NT2/D1 (cell line): Measurements from ENCODE around the gene COBL.

Experiments
- DNase-seq: peaks from one replicate; pipeline ENCODE4 v3.0.0-alpha.2; 2011; ENCODE audit warnings: low read depth, low spot score
- H3K27me3 ChIP-seq: 2 replicates; pipeline ENCODE4 v1.6.0; 2011; ENCODE audit warnings: mild to moderate bottlenecking; ENCODE audit not compliant: insufficient read length, insufficient read depth
- H3K36me3 ChIP-seq: 2 replicates; pipeline ENCODE4 v1.6.1; 2011; ENCODE audit warnings: mild to moderate bottlenecking, low read length, mixed read lengths; ENCODE audit not compliant: insufficient read depth, insufficient read length
- H3K4me1 ChIP-seq: 2 replicates; pipeline ENCODE4 v1.5.1; 2011; ENCODE audit not compliant: insufficient read depth, insufficient read length
- H3K4me3 ChIP-seq: 2 replicates; pipeline ENCODE4 v1.5.1; 2011; ENCODE audit warnings: low read depth; ENCODE audit not compliant: insufficient read length
- H3K9ac ChIP-seq: 2 replicates; pipeline ENCODE4 v1.6.0; 2011; ENCODE audit warnings: low read depth; ENCODE audit not compliant: insufficient read length
- H3K9me3 ChIP-seq: 2 replicates; pipeline ENCODE4 v1.5.1; 2011; ENCODE audit warnings: mild to moderate bottlenecking, low read length; ENCODE audit not compliant: insufficient read depth
- SUZ12 ChIP-seq: IDR thresholded peaks from 2 replicates; pipeline ENCODE4 v1.6.1; 2011; ENCODE audit not compliant: insufficient read length, insufficient read depth; ENCODE audit errors: extremely low read depth
- YY1 ChIP-seq: IDR thresholded peaks from 2 replicates; pipeline ENCODE4 v1.6.1; 2011; ENCODE audit not compliant: insufficient read length, insufficient read depth
- ZNF274 ChIP-seq: IDR thresholded peaks from 2 replicates; pipeline ENCODE4 v1.6.1; 2011; ENCODE audit warnings: mild to moderate bottlenecking, low read depth, low read length

The COBL gene

GRCh38 chr7:51054231-51054630 is 262.4 kb downstream of the COBL start:
- Histone ChIP-seq H3K4me1 (no peaks in the 10 kb centered on the region), H3K9ac (no peak overlapping the region), H3K36me3 (no peaks in the 10 kb centered on the region), H3K9me3 (no peaks in the 10 kb centered on the region), H3K27me3 (no peaks in the 10 kb centered on the region), H3K4me3 (no peak overlapping the region)
- DNase-seq = no peak
- TF ChIP-seq SUZ12 (no peak), YY1 (no peak), ZNF274 (no peak)

GRCh38 chr7:51053160-51053925 is 263.3 kb downstream of the COBL start:
- TF ChIP-seq ZNF274 = no peak
- TF ChIP-seq SUZ12 = no peak
- no peak for TF ChIP-seq YY1
- Histone ChIP-seq H3K36me3 (no peaks in the 10 kb centered on the region), H3K9me3 (no peaks in the 10 kb centered on the region), H3K4me3 (no peak overlapping the region), H3K4me1 (no peaks in the 10 kb centered on the region), H3K9ac (no peak overlapping the region), H3K27me3 (no peaks in the 10 kb centered on the region)
- no peak for DNase-seq

- DNase-seq = no peak
- Histone ChIP-seq H3K36me3 (no peaks in the 10 kb centered on the region), H3K9me3 (peaks cover 24% of the 10 kb centered on the region; the same call in 1 of the 2 replicates), H3K4me1 (no peaks in the 10 kb centered on the region), H3K27me3 (no peaks in the 10 kb centered on the region), H3K9ac (no peak overlapping the region), H3K4me3 (no peak overlapping the region)
- TF ChIP-seq SUZ12 = no peak
- TF ChIP-seq ZNF274 = no peak
- no peak for TF ChIP-seq YY1
Measured at GRCh38 chr7:51046482-51046881, 270.1 kb downstream of the COBL start.

GRCh38 chr7:51046103-51046466 is 270.5 kb downstream of the COBL start:
- H3K4me1 ChIP-seq = no peaks in the 10 kb centered on the region
- no peaks in the 10 kb centered on the region for H3K27me3 ChIP-seq
- H3K4me3 ChIP-seq = no peak overlapping the region
- TF ChIP-seq YY1 = no peak
- TF ChIP-seq SUZ12 = no peak
- no peak for TF ChIP-seq ZNF274
- no peak overlapping the region for H3K9ac ChIP-seq
- no peaks in the 10 kb centered on the region for H3K36me3 ChIP-seq
- H3K9me3 ChIP-seq = peaks cover 24% of the 10 kb centered on the region; the same call in 1 of the 2 replicates
- no peak for DNase-seq

- TF ChIP-seq SUZ12 (no peak), YY1 (no peak), ZNF274 (no peak)
- Histone ChIP-seq H3K36me3 (no peaks in the 10 kb centered on the region), H3K9me3 (peaks cover 24% of the 10 kb centered on the region; the same call in 1 of the 2 replicates), H3K4me1 (no peaks in the 10 kb centered on the region), H3K27me3 (no peaks in the 10 kb centered on the region), H3K9ac (no peak overlapping the region), H3K4me3 (no peak overlapping the region)
- DNase-seq = no peak
Measured at GRCh38 chr7:51045319-51046102, 271.1 kb downstream of the COBL start.

GRCh38 chr7:51043461-51043860 is 273.1 kb downstream of the COBL start:
- Histone ChIP-seq H3K27me3 (no peaks in the 10 kb centered on the region), H3K4me3 (no peak overlapping the region), H3K9me3 (peaks cover 24% of the 10 kb centered on the region; the same call in 1 of the 2 replicates), H3K9ac (no peak overlapping the region), H3K36me3 (no peaks in the 10 kb centered on the region), H3K4me1 (no peaks in the 10 kb centered on the region)
- TF ChIP-seq YY1 (no peak), SUZ12 (no peak), ZNF274 (no peak)
- DNase-seq = no peak

- H3K27me3 ChIP-seq = no peaks in the 10 kb centered on the region
- H3K36me3 ChIP-seq = no peaks in the 10 kb centered on the region
- no peak for TF ChIP-seq YY1
- TF ChIP-seq ZNF274 = no peak
- no peak for TF ChIP-seq SUZ12
- peaks cover 26% of the 10 kb centered on the region; the same call in 1 of the 2 replicates for H3K9me3 ChIP-seq
- H3K4me1 ChIP-seq = no peaks in the 10 kb centered on the region
- H3K9ac ChIP-seq = no peak overlapping the region
- H3K4me3 ChIP-seq = no peak overlapping the region
- no peak for DNase-seq
Measured at GRCh38 chr7:51040787-51041186, 275.8 kb downstream of the COBL start.
